Kidney tubule cell (primary cell): ENCODE results near the gene SEMA6B.

ENCODE experiments used
- DNase-seq: peaks from one replicate; pipeline ENCODE4 v3.0.0-alpha.2; 2018; ENCODE audit warnings: low spot score

Gene SEMA6B

GRCh38 chr19:4588291-4588761, 28.8 kb upstream of the SEMA6B start:
- no peak for DNase-seq

- DNase-seq = no peak
Observed at GRCh38 chr19:4587527-4587926, 28.0 kb upstream of the SEMA6B start.

GRCh38 chr19:4586691-4587090, 27.2 kb upstream of the SEMA6B start:
- DNase-seq = no peak

GRCh38 chr19:4586245-4586644, 26.8 kb upstream of the SEMA6B start:
- no peak for DNase-seq

- no peak for DNase-seq
Observed at GRCh38 chr19:4585556-4585955, 26.1 kb upstream of the SEMA6B start.

- no peak for DNase-seq
Observed at GRCh38 chr19:4584670-4585460, 25.4 kb upstream of the SEMA6B start.

GRCh38 chr19:4583961-4584669, 24.6 kb upstream of the SEMA6B start:
- no peak for DNase-seq

- DNase-seq = no peak
Observed at GRCh38 chr19:4582980-4583842, 23.7 kb upstream of the SEMA6B start.

GRCh38 chr19:4581666-4582553, 22.4 kb upstream of the SEMA6B start:
- DNase-seq = no peak

GRCh38 chr19:4580961-4581665, 21.6 kb upstream of the SEMA6B start:
- DNase-seq = no peak

GRCh38 chr19:4580021-4580901, 20.8 kb upstream of the SEMA6B start:
- DNase-seq = no peak

- DNase-seq = no peak
Observed at GRCh38 chr19:4579389-4579788, 19.9 kb upstream of the SEMA6B start.

- no peak for DNase-seq
Observed at GRCh38 chr19:4578552-4579248, 19.2 kb upstream of the SEMA6B start.

- DNase-seq = no peak
Observed at GRCh38 chr19:4577020-4577782, 17.7 kb upstream of the SEMA6B start.

- peak; percentile 54 for DNase-seq
Observed at GRCh38 chr19:4576016-4576933, 16.8 kb upstream of the SEMA6B start.

GRCh38 chr19:4575267-4576015, 16.0 kb upstream of the SEMA6B start:
- peak; percentile 86 for DNase-seq

GRCh38 chr19:4573682-4574081, 14.2 kb upstream of the SEMA6B start:
- DNase-seq = no peak
